Thyroid gland (tissue), 4 donors: ENCODE results near the gene TRABD2B. TPM values are rescaled to one million over a fixed set of nuclear protein-coding genes. Genes with fewer than 3 reads are reported as not detected.

Experiments
- DNase-seq, 2 donors: peaks; one replicate each; pipeline ENCODE4 v3.0.0-alpha.2; 2019
- H3K27ac ChIP-seq, 3 donors: fragments of 200-600 bp; sonication (generic); 1 replicate in 2 of 3; 2 replicates in 1 of 3; pipeline ENCODE4 v1.5.1; 2016 to 2019; ENCODE audit warnings: mild to moderate bottlenecking in 1 of 3, moderate library complexity in 1 of 3
- H3K27me3 ChIP-seq: fragments of 200-600 bp; sonication (generic); one replicate; pipeline ENCODE4 v1.5.1; 2019
- H3K36me3 ChIP-seq, 2 donors: fragments of 200-600 bp; sonication (generic); one replicate each; pipeline ENCODE4 v1.5.1; 2016 to 2019
- H3K4me1 ChIP-seq, 2 donors: fragments of 200-600 bp; sonication (generic); one replicate each; pipeline ENCODE4 v1.5.1; 2017 to 2019
- H3K4me3 ChIP-seq, 3 donors: fragments of 200-600 bp; sonication (generic); replicated peaks in 1 of 3; 1 replicate in 2 of 3; 2 replicates in 1 of 3; pipeline ENCODE4 v1.5.1; 2016; ENCODE audit warnings: mild to moderate bottlenecking in 1 of 3
- H3K9me3 ChIP-seq: fragments of 200-600 bp; sonication (generic); one replicate; pipeline ENCODE4 v1.5.1; 2017
- CTCF ChIP-seq, 6 experiments: fragments of 200-600 bp in 3 of 6; fragments of 450-650 bp in 3 of 6; sonication (generic) in 3 of 6; IDR thresholded peaks; one replicate each; pipeline ENCODE4 v1.5.1; 2016 to 2019; ENCODE audit warnings: antibody characterized with exemption in 6 of 6, mild to moderate bottlenecking in 2 of 6, inconsistent platforms in 1 of 6, moderate library complexity in 1 of 6
- POLR2A ChIP-seq, 2 donors: fragments of 450-650 bp; IDR thresholded peaks; one replicate each; pipeline ENCODE4 v1.6.1; 2017; ENCODE audit warnings: antibody characterized with exemption in 2 of 2, mild to moderate bottlenecking in 2 of 2, moderate library complexity in 1 of 2
- WGBS, 2 donors: methylation state at CpG; one replicate each; pipeline ENCODE4 v1.1.5; 2017; 5-methylcytosine and 5-hydroxymethylcytosine counted together
- intact Hi-C: fragments of 100-400 bp; cut with DNase I; formaldehyde crosslinking; loops from one replicate; pipeline ENCODE4 v1.15.1; 2023
- total RNA-seq, 4 donors: library from RNA; depleted of rRNA; stranded (reverse); fragments of >200 nt; gene quantifications; one replicate each; pipeline ENCODE4 v1.2.3, GENCODE V29; 2016

Gene TRABD2B
- total RNA-seq, 4 donors from 2014 or later, result 0.34 to 1.1 (median 0.63) TPM

- DNase-seq, result no peak
- WGBS, 2 donors, result 53 to 74% methylated on average over 3 to 4 of the region's 4 CpGs
- Histone ChIP-seq H3K4me3 (no peak overlapping the region), H3K4me1 (peaks cover 11 to 30% of the 10 kb centered on the region in 2 donors), H3K27me3 (no peaks in the 10 kb centered on the region), H3K9me3 (no peaks in the 10 kb centered on the region), H3K27ac (peak overlapping the region in 2 of 3 donors; percentile 4 to 10), H3K36me3 (no peaks in the 10 kb centered on the region)
- TF ChIP-seq POLR2A (IDR thresholded peaks at IDR 0.05) (no peak), CTCF (IDR thresholded peaks at IDR 0.05) (no peak)
- intact Hi-C loops, result no loop called here
Measured at GRCh38 chr1:47876587-47876963, 120.6 kb downstream of the TRABD2B start.

GRCh38 chr1:47875831-47876586 lies 121.2 kb downstream of the TRABD2B start:
- Histone ChIP-seq H3K9me3 (no peaks in the 10 kb centered on the region), H3K4me1 (peaks cover 11 to 30% of the 10 kb centered on the region in 2 donors), H3K27me3 (no peaks in the 10 kb centered on the region), H3K36me3 (no peaks in the 10 kb centered on the region), H3K27ac (peak overlapping the region; percentile 4 to 36 (median 10)), H3K4me3 (no peak overlapping the region)
- TF ChIP-seq POLR2A (IDR thresholded peaks at IDR 0.05) (no peak), CTCF (IDR thresholded peaks at IDR 0.05) (no peak)
- 22 to 39% methylated on average over 5 of the region's 5 CpGs for WGBS, 2 donors
- intact Hi-C loops, result no loop called here
- peak; percentile 62 to 69 for DNase-seq

- Histone ChIP-seq H3K4me1 (peaks cover 11 to 30% of the 10 kb centered on the region in 2 donors), H3K36me3 (no peaks in the 10 kb centered on the region), H3K9me3 (no peaks in the 10 kb centered on the region), H3K4me3 (no peak overlapping the region), H3K27ac (no peak overlapping the region), H3K27me3 (no peaks in the 10 kb centered on the region)
- intact Hi-C loops, result no loop called here
- WGBS, 2 donors, result 81 to 91% methylated on average over 6 of the region's 6 CpGs
- no peak for DNase-seq
- TF ChIP-seq CTCF (IDR thresholded peaks at IDR 0.05) (no peak), POLR2A (IDR thresholded peaks at IDR 0.05) (no peak)
Measured at GRCh38 chr1:47875036-47875435, 122.1 kb downstream of the TRABD2B start.

- TF ChIP-seq CTCF (IDR thresholded peaks at IDR 0.05) (no peak), POLR2A (IDR thresholded peaks at IDR 0.05) (no peak)
- Histone ChIP-seq H3K36me3 (no peaks in the 10 kb centered on the region), H3K27ac (no peak overlapping the region), H3K9me3 (no peaks in the 10 kb centered on the region), H3K4me1 (peaks cover 11 to 30% of the 10 kb centered on the region in 2 donors), H3K27me3 (no peaks in the 10 kb centered on the region), H3K4me3 (no peak overlapping the region)
- intact Hi-C loops, result no loop called here
- WGBS, 2 donors, result 87 to 90% methylated on average over 6 of the region's 6 CpGs
- no peak for DNase-seq
Measured at GRCh38 chr1:47873337-47873736, 123.8 kb downstream of the TRABD2B start.

GRCh38 chr1:47872886-47873285 lies 124.3 kb downstream of the TRABD2B start:
- no peak for TF ChIP-seq CTCF (IDR thresholded peaks at IDR 0.05)
- TF ChIP-seq POLR2A (IDR thresholded peaks at IDR 0.05), result no peak
- H3K36me3 ChIP-seq, result no peaks in the 10 kb centered on the region
- no peak for DNase-seq
- no peak overlapping the region for H3K4me3 ChIP-seq
- peaks cover 11 to 30% of the 10 kb centered on the region in 2 donors for H3K4me1 ChIP-seq
- no peaks in the 10 kb centered on the region for H3K27me3 ChIP-seq
- WGBS, 2 donors, result 95% methylated on average over 3 of the region's 3 CpGs
- no peak overlapping the region for H3K27ac ChIP-seq
- intact Hi-C loops, result no loop called here
- H3K9me3 ChIP-seq, result no peaks in the 10 kb centered on the region
